ENCODE results near the gene TBX1. TPM values are rescaled to one million over a fixed set of nuclear protein-coding genes. Genes with fewer than 3 reads are reported as not detected.

TBX1 gene
- total RNA-seq, 1 donor from 2014 or later = 12.9 TPM

DNA sequence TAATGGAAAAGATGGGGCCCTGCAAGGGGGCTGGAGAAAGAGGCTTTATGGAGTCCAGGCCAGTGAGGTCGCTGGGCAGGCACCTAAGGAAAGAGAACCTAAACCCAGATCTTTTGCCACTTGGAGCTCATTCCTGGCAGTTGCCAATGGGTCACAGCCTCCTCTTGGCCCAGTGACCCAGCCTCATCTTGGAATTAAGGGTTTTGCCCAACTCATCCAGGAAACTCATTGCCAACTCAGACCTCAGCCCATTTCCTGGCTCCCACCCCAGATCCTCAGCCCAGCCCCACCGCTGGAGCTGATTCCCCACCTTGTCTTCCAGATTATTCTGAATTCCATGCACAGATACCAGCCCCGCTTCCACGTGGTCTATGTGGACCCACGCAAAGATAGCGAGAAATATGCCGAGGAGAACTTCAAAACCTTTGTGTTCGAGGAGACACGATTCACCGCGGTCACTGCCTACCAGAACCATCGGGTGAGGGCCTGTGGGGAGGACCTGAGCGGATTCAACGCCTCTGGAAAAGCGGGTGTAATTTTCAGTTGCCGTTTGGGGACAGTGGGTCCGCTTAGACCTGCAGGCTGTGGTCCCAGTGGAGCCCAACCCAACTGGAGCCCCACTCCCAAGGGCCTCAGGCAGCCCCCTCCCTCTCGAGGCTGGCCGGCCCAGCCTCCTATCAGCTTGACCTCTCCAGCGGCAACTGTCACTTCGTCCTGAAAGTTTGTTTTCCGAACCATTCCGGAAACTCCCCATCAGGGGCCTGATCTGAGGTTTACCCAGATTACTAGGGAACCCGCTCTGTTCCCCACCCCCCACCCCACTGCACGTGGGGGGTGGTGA, 4.3 kb downstream of the TBX1 start:
- Histone ChIP-seq H3K27me3 (ENCODE audit: control insufficient read depth, insufficient read depth, low read length) (no peaks in the 10 kb centered on the region), H3K36me3 (ENCODE audit: control insufficient read depth, insufficient read depth, low read length) (peaks cover 9% of the 10 kb centered on the region), H3K4me3 (ENCODE audit: low read depth, low read length) (no peak overlapping the region)
- DNase-seq (ENCODE audit: low read depth) (no peak), FAIRE-seq (no peak)
- TF ChIP-seq, protein P1, sequence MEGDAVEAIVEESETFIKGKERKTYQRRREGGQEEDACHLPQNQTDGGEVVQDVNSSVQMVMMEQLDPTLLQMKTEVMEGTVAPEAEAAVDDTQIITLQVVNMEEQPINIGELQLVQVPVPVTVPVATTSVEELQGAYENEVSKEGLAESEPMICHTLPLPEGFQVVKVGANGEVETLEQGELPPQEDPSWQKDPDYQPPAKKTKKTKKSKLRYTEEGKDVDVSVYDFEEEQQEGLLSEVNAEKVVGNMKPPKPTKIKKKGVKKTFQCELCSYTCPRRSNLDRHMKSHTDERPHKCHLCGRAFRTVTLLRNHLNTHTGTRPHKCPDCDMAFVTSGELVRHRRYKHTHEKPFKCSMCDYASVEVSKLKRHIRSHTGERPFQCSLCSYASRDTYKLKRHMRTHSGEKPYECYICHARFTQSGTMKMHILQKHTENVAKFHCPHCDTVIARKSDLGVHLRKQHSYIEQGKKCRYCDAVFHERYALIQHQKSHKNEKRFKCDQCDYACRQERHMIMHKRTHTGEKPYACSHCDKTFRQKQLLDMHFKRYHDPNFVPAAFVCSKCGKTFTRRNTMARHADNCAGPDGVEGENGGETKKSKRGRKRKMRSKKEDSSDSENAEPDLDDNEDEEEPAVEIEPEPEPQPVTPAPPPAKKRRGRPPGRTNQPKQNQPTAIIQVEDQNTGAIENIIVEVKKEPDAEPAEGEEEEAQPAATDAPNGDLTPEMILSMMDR (IDR thresholded peaks at IDR 0.05; ENCODE audit: insufficient read depth, low read length, severe bottlenecking) = no peak

DNA sequence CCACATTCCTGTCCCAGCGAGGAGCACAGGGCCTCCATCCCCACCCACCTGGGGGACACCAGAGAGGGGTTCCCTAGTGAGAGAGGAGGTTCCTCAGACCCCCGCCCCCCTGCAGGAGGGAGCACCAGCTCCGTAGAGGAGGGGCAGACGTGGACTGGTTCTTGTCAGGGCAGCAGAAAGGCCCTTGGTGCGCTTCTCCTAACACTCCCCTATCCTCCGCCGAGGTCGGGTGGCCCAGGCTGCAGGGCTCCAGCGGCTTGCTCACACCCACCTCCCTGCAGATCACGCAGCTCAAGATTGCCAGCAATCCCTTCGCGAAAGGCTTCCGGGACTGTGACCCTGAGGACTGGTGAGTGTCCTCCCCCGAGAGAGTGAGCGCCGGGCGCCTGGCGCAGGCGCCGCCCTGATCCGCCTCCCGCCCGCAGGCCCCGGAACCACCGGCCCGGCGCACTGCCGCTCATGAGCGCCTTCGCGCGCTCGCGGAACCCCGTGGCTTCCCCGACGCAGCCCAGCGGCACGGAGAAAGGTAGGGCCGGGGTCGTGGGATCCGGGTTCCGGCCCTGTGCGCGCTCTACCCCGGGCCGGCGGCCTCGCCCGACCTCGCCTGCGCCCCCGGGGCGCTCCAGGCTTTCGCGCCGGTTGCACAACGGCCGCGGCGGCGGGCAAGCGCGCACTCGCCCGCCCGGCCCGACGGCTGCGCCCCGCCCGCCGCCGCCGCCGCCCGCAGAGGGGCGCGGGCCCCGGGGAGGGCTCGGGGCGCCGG, 5.1 kb downstream of the TBX1 start:
- TF ChIP-seq, protein P1 (IDR thresholded peaks at IDR 0.05; ENCODE audit: insufficient read depth, low read length, severe bottlenecking) = no peak
- no peak for FAIRE-seq
- H3K4me3 ChIP-seq (ENCODE audit: low read depth, low read length) = peak overlapping the region; percentile 26
- peak; percentile 35 for DNase-seq (ENCODE audit: low read depth)
- no peaks in the 10 kb centered on the region for H3K27me3 ChIP-seq (ENCODE audit: control insufficient read depth, insufficient read depth, low read length)
- H3K36me3 ChIP-seq (ENCODE audit: control insufficient read depth, insufficient read depth, low read length) = peaks cover 9% of the 10 kb centered on the region

DNA sequence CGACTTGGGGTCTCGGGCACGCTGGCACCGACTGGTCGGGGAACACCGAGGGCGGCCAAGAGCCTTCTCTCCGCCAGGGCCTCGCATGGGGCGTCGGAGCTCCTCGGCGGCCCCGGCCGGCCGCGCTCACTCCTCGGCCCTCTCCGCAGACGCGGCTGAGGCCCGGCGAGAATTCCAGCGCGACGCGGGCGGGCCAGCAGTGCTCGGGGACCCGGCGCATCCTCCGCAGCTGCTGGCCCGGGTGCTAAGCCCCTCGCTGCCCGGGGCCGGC, 5.6 kb downstream of the TBX1 start:
- H3K4me3 ChIP-seq (ENCODE audit: low read depth, low read length) = peak overlapping the region; percentile 19
- peaks cover 9% of the 10 kb centered on the region for H3K36me3 ChIP-seq (ENCODE audit: control insufficient read depth, insufficient read depth, low read length)
- FAIRE-seq (no peak), DNase-seq (ENCODE audit: low read depth) (no peak)
- H3K27me3 ChIP-seq (ENCODE audit: control insufficient read depth, insufficient read depth, low read length) = no peaks in the 10 kb centered on the region
- TF ChIP-seq, protein P1 (IDR thresholded peaks at IDR 0.05; ENCODE audit: insufficient read depth, low read length, severe bottlenecking) = no peak

DNA sequence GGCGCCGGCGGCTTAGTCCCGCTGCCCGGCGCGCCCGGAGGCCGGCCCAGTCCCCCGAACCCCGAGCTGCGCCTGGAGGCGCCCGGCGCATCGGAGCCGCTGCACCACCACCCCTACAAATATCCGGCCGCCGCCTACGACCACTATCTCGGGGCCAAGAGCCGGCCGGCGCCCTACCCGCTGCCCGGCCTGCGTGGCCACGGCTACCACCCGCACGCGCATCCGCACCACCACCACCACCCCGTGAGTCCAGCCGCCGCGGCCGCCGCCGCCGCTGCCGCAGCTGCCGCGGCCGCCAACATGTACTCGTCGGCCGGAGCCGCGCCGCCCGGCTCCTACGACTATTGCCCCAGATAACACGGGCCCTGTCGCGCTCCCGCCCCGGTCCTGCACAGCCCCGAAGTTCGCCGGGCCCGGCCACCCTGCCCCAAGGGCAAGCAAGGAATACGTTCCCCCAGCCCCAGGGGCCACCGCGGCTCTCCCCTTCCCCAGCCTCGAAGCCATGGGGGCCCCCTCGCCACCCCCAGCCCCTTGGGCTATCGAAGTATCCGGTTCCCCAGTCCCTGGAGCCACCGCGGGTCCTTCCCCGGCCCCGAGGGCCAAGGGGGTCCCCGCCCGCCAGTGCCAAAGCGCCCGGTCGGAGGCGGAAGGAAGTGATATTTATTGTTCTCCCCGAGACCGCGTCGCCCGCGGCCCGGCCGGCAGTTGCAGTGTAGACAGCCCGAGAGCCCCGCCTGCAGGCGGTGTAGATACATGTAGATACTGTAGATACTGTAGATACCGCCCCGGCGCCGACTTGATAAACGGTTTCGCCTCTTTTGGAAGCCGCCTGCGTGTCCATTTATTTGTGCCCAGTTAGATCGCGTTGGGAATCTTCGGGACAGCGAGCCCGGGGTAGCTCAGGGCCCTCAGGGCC, 6.2 kb downstream of the TBX1 start:
- H3K4me3 ChIP-seq (ENCODE audit: low read depth, low read length) = peak overlapping the region; percentile 32
- peaks cover 9% of the 10 kb centered on the region for H3K36me3 ChIP-seq (ENCODE audit: control insufficient read depth, insufficient read depth, low read length)
- no peaks in the 10 kb centered on the region for H3K27me3 ChIP-seq (ENCODE audit: control insufficient read depth, insufficient read depth, low read length)
- TF ChIP-seq, protein P1 (IDR thresholded peaks at IDR 0.05; ENCODE audit: insufficient read depth, low read length, severe bottlenecking) = peak; percentile 33
- FAIRE-seq (no peak), DNase-seq (ENCODE audit: low read depth) (peak; percentile 20)

DNA sequence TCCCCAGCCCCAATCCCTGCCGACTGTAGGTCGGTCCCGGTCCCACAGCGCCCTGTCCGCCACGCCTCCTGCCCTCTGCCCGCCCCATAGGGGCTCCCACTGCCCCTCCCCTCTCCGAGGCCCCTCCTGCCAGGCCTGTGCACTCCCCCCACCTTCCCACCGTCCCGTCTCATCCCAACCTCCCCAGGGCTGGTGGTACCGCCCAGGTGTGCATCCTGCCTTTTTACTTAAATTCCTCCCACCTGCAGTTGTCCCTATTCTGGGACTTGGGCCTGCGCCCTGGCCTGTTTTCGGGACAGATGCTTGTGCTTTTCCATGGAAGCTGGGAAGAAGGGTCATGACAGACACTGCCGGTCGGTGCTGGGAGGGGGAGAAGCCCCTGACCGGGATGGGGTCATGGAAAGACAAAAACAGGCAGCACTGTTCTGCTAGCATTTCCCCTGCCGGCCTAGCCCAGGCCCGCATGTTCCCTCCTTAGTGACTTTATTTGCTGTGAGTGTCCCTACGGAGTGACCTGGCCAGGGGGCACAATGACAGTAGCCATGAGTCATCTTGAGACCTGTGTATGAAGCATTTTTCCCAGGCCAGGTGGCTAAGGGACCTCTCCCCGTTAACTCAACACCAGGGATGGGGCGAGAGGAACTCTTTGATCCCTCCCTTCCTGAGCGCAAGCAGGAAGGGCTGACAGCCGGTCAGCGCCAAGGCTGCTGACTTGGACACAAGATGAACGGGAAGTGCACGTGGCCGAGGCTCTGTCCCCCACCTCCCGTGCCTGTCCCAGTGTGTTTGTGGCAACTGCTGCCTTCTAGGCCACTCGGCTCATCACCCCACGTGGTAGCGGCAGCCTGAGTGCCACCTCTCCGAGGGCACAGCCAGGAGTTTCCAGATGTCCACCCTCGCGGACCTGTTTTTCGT, 7.1 kb downstream of the TBX1 start:
- H3K27me3 ChIP-seq (ENCODE audit: control insufficient read depth, insufficient read depth, low read length) = no peaks in the 10 kb centered on the region
- H3K4me3 ChIP-seq (ENCODE audit: low read depth, low read length) = no peak overlapping the region
- FAIRE-seq = no peak

More for the DNA sequence above, 7.1 kb downstream of the TBX1 start:
- H3K36me3 ChIP-seq (ENCODE audit: control insufficient read depth, insufficient read depth, low read length) = peaks cover 9% of the 10 kb centered on the region
- no peak for DNase-seq (ENCODE audit: low read depth)
- TF ChIP-seq, protein P1 (IDR thresholded peaks at IDR 0.05; ENCODE audit: insufficient read depth, low read length, severe bottlenecking) = no peak
